Measurements from ENCODE around the gene GPR31.

The GPR31 gene

GRCh38 chr6:167118006-167118405, 39.8 kb downstream of the GPR31 start:
- Histone ChIP-seq H3K4me1 (ENCODE audit: insufficient read depth, insufficient read length) (no peaks in the 10 kb centered on the region), H3K9me3 (ENCODE audit: insufficient read depth, low read length) (peaks cover 9% of the 10 kb centered on the region; the same call in 1 of the 2 replicates), H3K9ac (ENCODE audit: insufficient read length, low read depth) (no peak overlapping the region), H3K4me3 (ENCODE audit: insufficient read length, low read depth) (no peak overlapping the region), H3K27me3 (ENCODE audit: insufficient read depth, insufficient read length) (no peaks in the 10 kb centered on the region), H3K36me3 (ENCODE audit: insufficient read depth, insufficient read length, low read length) (no peaks in the 10 kb centered on the region)
- DNase-seq (ENCODE audit: low read depth, low spot score), result no peak
- TF ChIP-seq SUZ12 (IDR thresholded peaks at IDR 0.05; ENCODE audit: extremely low read depth, insufficient read depth, insufficient read length) (no peak), ZNF274 (IDR thresholded peaks at IDR 0.05; ENCODE audit: low read depth, low read length) (no peak), YY1 (IDR thresholded peaks at IDR 0.05; ENCODE audit: insufficient read depth, insufficient read length) (no peak)

- no peaks in the 10 kb centered on the region for H3K27me3 ChIP-seq (ENCODE audit: insufficient read depth, insufficient read length)
- TF ChIP-seq ZNF274 (IDR thresholded peaks at IDR 0.05; ENCODE audit: low read depth, low read length) (no peak), SUZ12 (IDR thresholded peaks at IDR 0.05; ENCODE audit: extremely low read depth, insufficient read depth, insufficient read length) (no peak), YY1 (IDR thresholded peaks at IDR 0.05; ENCODE audit: insufficient read depth, insufficient read length) (no peak)
- no peak overlapping the region for H3K4me3 ChIP-seq (ENCODE audit: insufficient read length, low read depth)
- no peaks in the 10 kb centered on the region for H3K4me1 ChIP-seq (ENCODE audit: insufficient read depth, insufficient read length)
- no peak for DNase-seq (ENCODE audit: low read depth, low spot score)
- no peaks in the 10 kb centered on the region for H3K36me3 ChIP-seq (ENCODE audit: insufficient read depth, insufficient read length, low read length)
- H3K9me3 ChIP-seq (ENCODE audit: insufficient read depth, low read length), result peaks cover 9% of the 10 kb centered on the region; the same call in 1 of the 2 replicates
- no peak overlapping the region for H3K9ac ChIP-seq (ENCODE audit: insufficient read length, low read depth)
These were observed 40.9 kb downstream of the GPR31 start for GRCh38 chr6:167116838-167117228.

GRCh38 chr6:167116109-167116837, 41.5 kb downstream of the GPR31 start:
- no peaks in the 10 kb centered on the region for H3K36me3 ChIP-seq (ENCODE audit: insufficient read depth, insufficient read length, low read length)
- H3K9me3 ChIP-seq (ENCODE audit: insufficient read depth, low read length), result peaks cover 9% of the 10 kb centered on the region; the same call in 1 of the 2 replicates
- no peaks in the 10 kb centered on the region for H3K4me1 ChIP-seq (ENCODE audit: insufficient read depth, insufficient read length)
- no peak overlapping the region for H3K4me3 ChIP-seq (ENCODE audit: insufficient read length, low read depth)
- H3K9ac ChIP-seq (ENCODE audit: insufficient read length, low read depth), result no peak overlapping the region
- DNase-seq (ENCODE audit: low read depth, low spot score), result no peak
- TF ChIP-seq ZNF274 (IDR thresholded peaks at IDR 0.05; ENCODE audit: low read depth, low read length), result no peak
- no peak for TF ChIP-seq YY1 (IDR thresholded peaks at IDR 0.05; ENCODE audit: insufficient read depth, insufficient read length)
- no peak for TF ChIP-seq SUZ12 (IDR thresholded peaks at IDR 0.05; ENCODE audit: extremely low read depth, insufficient read depth, insufficient read length)
- H3K27me3 ChIP-seq (ENCODE audit: insufficient read depth, insufficient read length), result no peaks in the 10 kb centered on the region

- no peak for DNase-seq (ENCODE audit: low read depth, low spot score)
- peaks cover 4% of the 10 kb centered on the region; the same call in 1 of the 2 replicates for H3K9me3 ChIP-seq (ENCODE audit: insufficient read depth, low read length)
- no peaks in the 10 kb centered on the region for H3K4me1 ChIP-seq (ENCODE audit: insufficient read depth, insufficient read length)
- no peaks in the 10 kb centered on the region for H3K36me3 ChIP-seq (ENCODE audit: insufficient read depth, insufficient read length, low read length)
- no peak for TF ChIP-seq YY1 (IDR thresholded peaks at IDR 0.05; ENCODE audit: insufficient read depth, insufficient read length)
- TF ChIP-seq SUZ12 (IDR thresholded peaks at IDR 0.05; ENCODE audit: extremely low read depth, insufficient read depth, insufficient read length), result no peak
- no peak for TF ChIP-seq ZNF274 (IDR thresholded peaks at IDR 0.05; ENCODE audit: low read depth, low read length)
- no peaks in the 10 kb centered on the region for H3K27me3 ChIP-seq (ENCODE audit: insufficient read depth, insufficient read length)
- H3K9ac ChIP-seq (ENCODE audit: insufficient read length, low read depth), result no peak overlapping the region
- H3K4me3 ChIP-seq (ENCODE audit: insufficient read length, low read depth), result no peak overlapping the region
These were observed 42.7 kb downstream of the GPR31 start for GRCh38 chr6:167115054-167115453.

GRCh38 chr6:167113935-167114910, 43.6 kb downstream of the GPR31 start:
- Histone ChIP-seq H3K4me3 (ENCODE audit: insufficient read length, low read depth) (no peak overlapping the region), H3K27me3 (ENCODE audit: insufficient read depth, insufficient read length) (no peaks in the 10 kb centered on the region)
- TF ChIP-seq SUZ12 (IDR thresholded peaks at IDR 0.05; ENCODE audit: extremely low read depth, insufficient read depth, insufficient read length), result no peak
- no peak for TF ChIP-seq ZNF274 (IDR thresholded peaks at IDR 0.05; ENCODE audit: low read depth, low read length)
- TF ChIP-seq YY1 (IDR thresholded peaks at IDR 0.05; ENCODE audit: insufficient read depth, insufficient read length), result no peak

GRCh38 chr6:167113047-167113754, 44.6 kb downstream of the GPR31 start:
- Histone ChIP-seq H3K4me1 (ENCODE audit: insufficient read depth, insufficient read length) (no peaks in the 10 kb centered on the region), H3K4me3 (ENCODE audit: insufficient read length, low read depth) (no peak overlapping the region), H3K27me3 (ENCODE audit: insufficient read depth, insufficient read length) (no peaks in the 10 kb centered on the region), H3K9ac (ENCODE audit: insufficient read length, low read depth) (no peak overlapping the region), H3K9me3 (ENCODE audit: insufficient read depth, low read length) (no peaks in the 10 kb centered on the region), H3K36me3 (ENCODE audit: insufficient read depth, insufficient read length, low read length) (no peaks in the 10 kb centered on the region)
- TF ChIP-seq ZNF274 (IDR thresholded peaks at IDR 0.05; ENCODE audit: low read depth, low read length) (no peak), YY1 (IDR thresholded peaks at IDR 0.05; ENCODE audit: insufficient read depth, insufficient read length) (no peak), SUZ12 (IDR thresholded peaks at IDR 0.05; ENCODE audit: extremely low read depth, insufficient read depth, insufficient read length) (no peak)
- DNase-seq (ENCODE audit: low read depth, low spot score), result no peak

More at GRCh38 chr6:167113935-167114910, 43.6 kb downstream of the GPR31 start:
- no peaks in the 10 kb centered on the region for H3K36me3 ChIP-seq (ENCODE audit: insufficient read depth, insufficient read length, low read length)
- H3K4me1 ChIP-seq (ENCODE audit: insufficient read depth, insufficient read length), result no peaks in the 10 kb centered on the region
- H3K9me3 ChIP-seq (ENCODE audit: insufficient read depth, low read length), result no peaks in the 10 kb centered on the region
- DNase-seq (ENCODE audit: low read depth, low spot score), result no peak
- H3K9ac ChIP-seq (ENCODE audit: insufficient read length, low read depth), result no peak overlapping the region
